ENCODE measurements around the gene ZSWIM6.

DNA sequence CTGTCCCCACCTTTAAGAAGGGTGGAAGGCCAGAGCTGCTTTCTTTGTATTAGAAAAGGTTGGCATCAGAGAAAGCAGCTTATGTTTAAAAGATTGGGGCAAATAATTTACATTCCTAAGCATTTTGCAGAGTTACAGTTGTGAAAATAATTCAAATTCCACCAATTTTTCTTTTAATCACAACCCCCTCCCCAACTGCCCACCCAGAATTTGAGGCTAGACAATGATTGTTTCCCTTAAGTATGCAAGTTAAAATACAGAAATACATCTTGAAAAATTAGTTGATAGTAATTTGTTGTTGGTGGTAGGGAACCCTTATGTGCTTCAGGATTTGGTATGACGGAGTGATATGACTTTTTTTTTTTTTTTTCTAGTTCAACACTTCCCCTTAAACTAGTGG, 133.0 kb downstream of the ZSWIM6 start:
- TF ChIP-seq EZH2 (IDR thresholded peaks at IDR 0.05; ENCODE audit: low read depth, unreplicated experiment) (no peak), JUNB (IDR thresholded peaks at IDR 0.05; ENCODE audit: unreplicated experiment) (no peak)
- TF ChIP-seq, protein P1, sequence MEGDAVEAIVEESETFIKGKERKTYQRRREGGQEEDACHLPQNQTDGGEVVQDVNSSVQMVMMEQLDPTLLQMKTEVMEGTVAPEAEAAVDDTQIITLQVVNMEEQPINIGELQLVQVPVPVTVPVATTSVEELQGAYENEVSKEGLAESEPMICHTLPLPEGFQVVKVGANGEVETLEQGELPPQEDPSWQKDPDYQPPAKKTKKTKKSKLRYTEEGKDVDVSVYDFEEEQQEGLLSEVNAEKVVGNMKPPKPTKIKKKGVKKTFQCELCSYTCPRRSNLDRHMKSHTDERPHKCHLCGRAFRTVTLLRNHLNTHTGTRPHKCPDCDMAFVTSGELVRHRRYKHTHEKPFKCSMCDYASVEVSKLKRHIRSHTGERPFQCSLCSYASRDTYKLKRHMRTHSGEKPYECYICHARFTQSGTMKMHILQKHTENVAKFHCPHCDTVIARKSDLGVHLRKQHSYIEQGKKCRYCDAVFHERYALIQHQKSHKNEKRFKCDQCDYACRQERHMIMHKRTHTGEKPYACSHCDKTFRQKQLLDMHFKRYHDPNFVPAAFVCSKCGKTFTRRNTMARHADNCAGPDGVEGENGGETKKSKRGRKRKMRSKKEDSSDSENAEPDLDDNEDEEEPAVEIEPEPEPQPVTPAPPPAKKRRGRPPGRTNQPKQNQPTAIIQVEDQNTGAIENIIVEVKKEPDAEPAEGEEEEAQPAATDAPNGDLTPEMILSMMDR (conservative IDR thresholded peaks at IDR 0.05; ENCODE audit: low read depth in 2 of 2): no peak
- TF ChIP-seq, protein P2, sequence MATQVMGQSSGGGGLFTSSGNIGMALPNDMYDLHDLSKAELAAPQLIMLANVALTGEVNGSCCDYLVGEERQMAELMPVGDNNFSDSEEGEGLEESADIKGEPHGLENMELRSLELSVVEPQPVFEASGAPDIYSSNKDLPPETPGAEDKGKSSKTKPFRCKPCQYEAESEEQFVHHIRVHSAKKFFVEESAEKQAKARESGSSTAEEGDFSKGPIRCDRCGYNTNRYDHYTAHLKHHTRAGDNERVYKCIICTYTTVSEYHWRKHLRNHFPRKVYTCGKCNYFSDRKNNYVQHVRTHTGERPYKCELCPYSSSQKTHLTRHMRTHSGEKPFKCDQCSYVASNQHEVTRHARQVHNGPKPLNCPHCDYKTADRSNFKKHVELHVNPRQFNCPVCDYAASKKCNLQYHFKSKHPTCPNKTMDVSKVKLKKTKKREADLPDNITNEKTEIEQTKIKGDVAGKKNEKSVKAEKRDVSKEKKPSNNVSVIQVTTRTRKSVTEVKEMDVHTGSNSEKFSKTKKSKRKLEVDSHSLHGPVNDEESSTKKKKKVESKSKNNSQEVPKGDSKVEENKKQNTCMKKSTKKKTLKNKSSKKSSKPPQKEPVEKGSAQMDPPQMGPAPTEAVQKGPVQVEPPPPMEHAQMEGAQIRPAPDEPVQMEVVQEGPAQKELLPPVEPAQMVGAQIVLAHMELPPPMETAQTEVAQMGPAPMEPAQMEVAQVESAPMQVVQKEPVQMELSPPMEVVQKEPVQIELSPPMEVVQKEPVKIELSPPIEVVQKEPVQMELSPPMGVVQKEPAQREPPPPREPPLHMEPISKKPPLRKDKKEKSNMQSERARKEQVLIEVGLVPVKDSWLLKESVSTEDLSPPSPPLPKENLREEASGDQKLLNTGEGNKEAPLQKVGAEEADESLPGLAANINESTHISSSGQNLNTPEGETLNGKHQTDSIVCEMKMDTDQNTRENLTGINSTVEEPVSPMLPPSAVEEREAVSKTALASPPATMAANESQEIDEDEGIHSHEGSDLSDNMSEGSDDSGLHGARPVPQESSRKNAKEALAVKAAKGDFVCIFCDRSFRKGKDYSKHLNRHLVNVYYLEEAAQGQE (IDR thresholded peaks at IDR 0.05; ENCODE audit: unreplicated experiment): no peak
- TF ChIP-seq, protein P3, sequence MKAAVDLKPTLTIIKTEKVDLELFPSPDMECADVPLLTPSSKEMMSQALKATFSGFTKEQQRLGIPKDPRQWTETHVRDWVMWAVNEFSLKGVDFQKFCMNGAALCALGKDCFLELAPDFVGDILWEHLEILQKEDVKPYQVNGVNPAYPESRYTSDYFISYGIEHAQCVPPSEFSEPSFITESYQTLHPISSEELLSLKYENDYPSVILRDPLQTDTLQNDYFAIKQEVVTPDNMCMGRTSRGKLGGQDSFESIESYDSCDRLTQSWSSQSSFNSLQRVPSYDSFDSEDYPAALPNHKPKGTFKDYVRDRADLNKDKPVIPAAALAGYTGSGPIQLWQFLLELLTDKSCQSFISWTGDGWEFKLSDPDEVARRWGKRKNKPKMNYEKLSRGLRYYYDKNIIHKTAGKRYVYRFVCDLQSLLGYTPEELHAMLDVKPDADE (IDR thresholded peaks at IDR 0.05): no peak

Data from GM23338 (cell line).